HepG2 (cell line): ENCODE measurements around the gene LHPP. TPM values are rescaled to one million over a fixed set of nuclear protein-coding genes. Genes with fewer than 3 reads are reported as not detected.

ENCODE experiments used
- ATAC-seq: fragments of 200-7000 bp; cut with Tn5 transposase; 3 replicates; pipeline ENCODE4 v1.9.1; 2020; ENCODE audit warnings: mild to moderate bottlenecking, moderate library complexity
- BruUV-seq: library from RNA; stranded (reverse); fragments of 400-500 nt; replicated peaks from 2 replicates; lab custom pipeline; 2021; lab: Mats Ljungman, UMichigan
- CTCF ChIA-PET: fragments of 300-600 bp; formaldehyde crosslinking; extraction: SDS; loops from one replicate; lab custom pipeline; 2021; ENCODE audit warnings: low total read pairs, inconsistent platforms, low intra/inter-chr PET ratio; lab: Yijun Ruan, JAX
- POLR2A ChIA-PET: fragments of 350-600 bp; sonication (Branson Sonifier 250); formaldehyde crosslinking; loops from one replicate; lab custom pipeline; 2020; ENCODE audit warnings: antibody characterized with exemption, inconsistent platforms; lab: Yijun Ruan, JAX
- DNase-seq: peaks from one replicate; pipeline ENCODE4 v3.0.0-alpha.2; 2015; ENCODE audit warnings: low spot score
- FAIRE-seq: peaks from 3 replicates; lab custom pipeline; 2011; peaks lifted over from hg19 to GRCh38; lab: Jason Lieb, UNC
- H2AFZ ChIP-seq: one replicate; pipeline ENCODE4 v1.6.1; 2011; ENCODE audit warnings: low read length, inconsistent platforms
- H3K27ac ChIP-seq: fragments of 300-600 bp; 3 replicates; pipeline ENCODE4 v1.8.0; 2011; ENCODE audit warnings: mixed run types, mild to moderate bottlenecking, mixed read lengths, low read length, inconsistent platforms; ENCODE audit not compliant: insufficient read depth; ENCODE audit errors: extremely low read length
- H3K27me3 ChIP-seq, 2 experiments: fragments of 200-600 bp in 1 of 2; 2 replicates in 1 of 2; 3 replicates in 1 of 2; pipeline versions ENCODE4 v1.6.0 to v1.8.0; 2011; ENCODE audit warnings: low read length in 2 of 2, mild to moderate bottlenecking in 2 of 2, moderate library complexity in 2 of 2, inconsistent platforms in 1 of 2; ENCODE audit not compliant: insufficient read depth in 2 of 2, control insufficient read depth in 1 of 2
- H3K36me3 ChIP-seq, 2 experiments: fragments of 200-600 bp in 1 of 2; replicated peaks in 1 of 2; 2 replicates in 1 of 2; 3 replicates in 1 of 2; pipeline versions ENCODE4 v1.5.1 to v1.8.0; 2011; ENCODE audit warnings: low read length in 2 of 2, inconsistent platforms in 1 of 2; ENCODE audit not compliant: insufficient read depth in 2 of 2, control insufficient read depth in 1 of 2
- H3K4me1 ChIP-seq: 2 replicates; pipeline ENCODE4 v1.5.1; 2012; ENCODE audit warnings: low read length, inconsistent platforms; ENCODE audit not compliant: insufficient read depth
- H3K4me2 ChIP-seq: 2 replicates; pipeline ENCODE4 v1.6.0; 2011; ENCODE audit warnings: low read depth, low read length, inconsistent platforms
- H3K4me3 ChIP-seq, 3 experiments: fragments of 200-600 bp in 1 of 3; sonication (generic), shearing (Covaris generic) in 1 of 3; replicated peaks in 1 of 3; 2 replicates each; pipeline ENCODE4 v1.5.1; 2011 to 2016; ENCODE audit warnings: low read length in 3 of 3, inconsistent platforms in 2 of 3, low read depth in 2 of 3, mild to moderate bottlenecking in 2 of 3, control low read depth in 1 of 3, mixed read lengths in 1 of 3; ENCODE audit not compliant: insufficient read depth in 1 of 3
- H3K79me2 ChIP-seq: one replicate; pipeline ENCODE4 v1.6.1; 2011; ENCODE audit warnings: low read length, inconsistent platforms; ENCODE audit not compliant: insufficient read depth
- H3K9ac ChIP-seq: 2 replicates; pipeline ENCODE4 v1.6.0; 2011; ENCODE audit warnings: mild to moderate bottlenecking, low read depth, low read length, inconsistent platforms; ENCODE audit not compliant: insufficient read depth
- H3K9me3 ChIP-seq: 2 replicates; pipeline ENCODE4 v1.5.1; 2012; ENCODE audit warnings: mild to moderate bottlenecking, low read length
- H4K20me1 ChIP-seq: 2 replicates; pipeline ENCODE4 v1.6.0; 2011; ENCODE audit warnings: inconsistent platforms, mild to moderate bottlenecking, low read length, moderate library complexity; ENCODE audit not compliant: insufficient read depth
- HOXA7 ChIP-seq: sonication (generic); formaldehyde crosslinking; IDR thresholded peaks from 2 replicates; pipeline ENCODE4 v1.8.1; 2022; ENCODE audit warnings: mild to moderate bottlenecking, missing genetic modification reagents, moderate library complexity
- JUNB ChIP-seq: sonication (generic); formaldehyde crosslinking; IDR thresholded peaks from 2 replicates; pipeline ENCODE4 v1.8.0; 2022; ENCODE audit warnings: missing genetic modification reagents, mild to moderate bottlenecking, borderline replicate concordance
- MED8 ChIP-seq: sonication (generic); formaldehyde crosslinking; IDR thresholded peaks from 2 replicates; pipeline ENCODE4 v1.8.1; 2023; ENCODE audit warnings: mild to moderate bottlenecking, missing genetic modification reagents; ENCODE audit not compliant: insufficient replicate concordance
- MXI1 ChIP-seq: IDR thresholded peaks from 3 replicates; pipeline ENCODE4 v1.6.1; 2012; ENCODE audit warnings: low read depth, low read length, inconsistent platforms, borderline replicate concordance
- NFKBIZ ChIP-seq: IDR thresholded peaks from 2 replicates; pipeline ENCODE4 v1.6.1; 2018; ENCODE audit warnings: missing genetic modification reagents, missing compliant biosample characterization
- REPIN1 ChIP-seq: sonication (generic); formaldehyde crosslinking; IDR thresholded peaks from 2 replicates; pipeline ENCODE4 v1.8.0; 2022; ENCODE audit warnings: missing genetic modification reagents, low read depth, mild to moderate bottlenecking, borderline replicate concordance
- SMAD9 ChIP-seq: sonication (generic); formaldehyde crosslinking; IDR thresholded peaks from 2 replicates; pipeline ENCODE4 v1.5.1; 2020; ENCODE audit warnings: mild to moderate bottlenecking, missing genetic modification reagents
- SNAPC2 ChIP-seq: sonication (generic); formaldehyde crosslinking; IDR thresholded peaks from 2 replicates; pipeline ENCODE4 v1.8.1; 2022; ENCODE audit warnings: mild to moderate bottlenecking, missing genetic modification reagents
- TBP ChIP-seq: sonication (generic); formaldehyde crosslinking; IDR thresholded peaks from 2 replicates; pipeline ENCODE4 v1.5.0; 2020; ENCODE audit warnings: missing genetic modification reagents
- ZFAT ChIP-seq: sonication (generic); formaldehyde crosslinking; conservative IDR thresholded peaks from 2 replicates; pipeline ENCODE4 v1.8.1; 2023; ENCODE audit warnings: missing genetic modification reagents, inconsistent platforms
- ZNF24 ChIP-seq: fragments of 450-650 bp; IDR thresholded peaks from 2 replicates; pipeline ENCODE4 v1.6.1; 2017; ENCODE audit warnings: antibody characterized with exemption, mild to moderate bottlenecking
- ZNF564 ChIP-seq: sonication (generic); formaldehyde crosslinking; IDR thresholded peaks from 2 replicates; pipeline ENCODE4 v1.8.1; 2023; ENCODE audit warnings: mild to moderate bottlenecking, missing genetic modification reagents
- WGBS: methylation state at CpG from one replicate; pipeline ENCODE4 v1.1.6; 2017; ENCODE audit warnings: low lambda C conversion rate; 5-methylcytosine and 5-hydroxymethylcytosine counted together
- in situ Hi-C: cut with HindIII; loops from 2 replicates; pipeline ENCODE4 v1.10.0; 2017; ENCODE audit warnings: low pct_unique_long_range_greater_than_20kb; ENCODE audit not compliant: extremely low pct_ligation_motif_present
- intact Hi-C: fragments of 100-400 bp; cut with micrococcal nuclease; formaldehyde crosslinking; loops from one replicate; pipeline ENCODE4 v1.10.0; 2022; ENCODE audit not compliant: unreplicated experiment
- polyA plus RNA-seq, 8 experiments: library from polyadenylated mRNA; depleted of rRNA in 3 of 8; stranded (reverse) in 7 of 8; unstranded in 1 of 8; fragments of >200 nt; fragmentation: Illumina TruSeq in 4 of 8; extraction: Trizol in 4 of 8; gene quantifications; 2 replicates each; pipeline versions ENCODE4 v1.2.1 to v1.2.3, GENCODE V29; 2011 to 2016; ENCODE audit warnings: low read depth in 4 of 8, missing spikeins in 1 of 8, mixed read lengths in 1 of 8; ENCODE audit not compliant: insufficient read depth in 1 of 8
- total RNA-seq, 5 experiments: library from RNA; depleted of rRNA; stranded (reverse); fragments of >200 nt; fragmentation: Illumina TruSeq; extraction: Trizol; gene quantifications; 2 replicates each; pipeline ENCODE4 v1.2.3, GENCODE V29; 2016; ENCODE audit warnings: low read depth in 1 of 5
- TF ChIP-seq, protein P1 (sequence below): sonication (generic); formaldehyde crosslinking; IDR thresholded peaks from 2 replicates; pipeline ENCODE4 v1.5.1; 2020; ENCODE audit warnings: mild to moderate bottlenecking, missing genetic modification reagents, borderline replicate concordance

Gene LHPP
- total and polyA plus RNA-seq, 2 of the 13 experiments (the other 11 are each of a cell fraction or from before 2014, with no cell fraction given), result 5.2 to 13.1 TPM

- no peak for TF ChIP-seq MXI1
- no peak for TF ChIP-seq MED8 (CRISPR knock-in tag)
- TF ChIP-seq SMAD9 (CRISPR knock-in tag), result no peak
- TF ChIP-seq SNAPC2 (CRISPR knock-in tag), result no peak
- no peak for TF ChIP-seq REPIN1 (CRISPR knock-in tag)
- TF ChIP-seq JUNB, result no peak
Measured at GRCh38 chr10:124570646-124571045, 109.0 kb downstream of the LHPP start (continued).

DNA sequence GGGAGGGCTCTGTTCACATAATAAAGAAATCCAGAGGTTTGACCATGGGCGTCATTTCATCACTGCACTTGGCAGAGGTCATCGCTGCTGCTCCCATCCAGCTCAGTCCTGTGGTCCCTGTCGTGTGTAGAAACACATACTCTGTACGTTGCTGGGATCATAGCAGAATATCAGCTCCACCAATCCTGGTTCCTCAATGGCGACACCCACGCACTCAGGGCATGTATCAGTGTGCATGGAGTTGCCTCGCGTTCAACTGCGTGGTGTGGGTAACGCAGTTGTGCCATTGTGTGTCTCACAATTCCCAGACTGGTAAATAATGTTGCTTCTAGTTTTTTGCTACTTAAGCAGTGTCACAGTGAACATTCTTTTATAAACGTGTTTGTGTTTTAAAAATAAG lies 111.1 kb downstream of the LHPP start:
- TF ChIP-seq HOXA7 (CRISPR knock-in tag) (no peak), ZFAT (CRISPR knock-in tag) (no peak), NFKBIZ (CRISPR knock-in tag) (no peak), ZNF564 (no peak), ZNF24 (no peak), TBP (no peak)
- TF ChIP-seq, protein P1, sequence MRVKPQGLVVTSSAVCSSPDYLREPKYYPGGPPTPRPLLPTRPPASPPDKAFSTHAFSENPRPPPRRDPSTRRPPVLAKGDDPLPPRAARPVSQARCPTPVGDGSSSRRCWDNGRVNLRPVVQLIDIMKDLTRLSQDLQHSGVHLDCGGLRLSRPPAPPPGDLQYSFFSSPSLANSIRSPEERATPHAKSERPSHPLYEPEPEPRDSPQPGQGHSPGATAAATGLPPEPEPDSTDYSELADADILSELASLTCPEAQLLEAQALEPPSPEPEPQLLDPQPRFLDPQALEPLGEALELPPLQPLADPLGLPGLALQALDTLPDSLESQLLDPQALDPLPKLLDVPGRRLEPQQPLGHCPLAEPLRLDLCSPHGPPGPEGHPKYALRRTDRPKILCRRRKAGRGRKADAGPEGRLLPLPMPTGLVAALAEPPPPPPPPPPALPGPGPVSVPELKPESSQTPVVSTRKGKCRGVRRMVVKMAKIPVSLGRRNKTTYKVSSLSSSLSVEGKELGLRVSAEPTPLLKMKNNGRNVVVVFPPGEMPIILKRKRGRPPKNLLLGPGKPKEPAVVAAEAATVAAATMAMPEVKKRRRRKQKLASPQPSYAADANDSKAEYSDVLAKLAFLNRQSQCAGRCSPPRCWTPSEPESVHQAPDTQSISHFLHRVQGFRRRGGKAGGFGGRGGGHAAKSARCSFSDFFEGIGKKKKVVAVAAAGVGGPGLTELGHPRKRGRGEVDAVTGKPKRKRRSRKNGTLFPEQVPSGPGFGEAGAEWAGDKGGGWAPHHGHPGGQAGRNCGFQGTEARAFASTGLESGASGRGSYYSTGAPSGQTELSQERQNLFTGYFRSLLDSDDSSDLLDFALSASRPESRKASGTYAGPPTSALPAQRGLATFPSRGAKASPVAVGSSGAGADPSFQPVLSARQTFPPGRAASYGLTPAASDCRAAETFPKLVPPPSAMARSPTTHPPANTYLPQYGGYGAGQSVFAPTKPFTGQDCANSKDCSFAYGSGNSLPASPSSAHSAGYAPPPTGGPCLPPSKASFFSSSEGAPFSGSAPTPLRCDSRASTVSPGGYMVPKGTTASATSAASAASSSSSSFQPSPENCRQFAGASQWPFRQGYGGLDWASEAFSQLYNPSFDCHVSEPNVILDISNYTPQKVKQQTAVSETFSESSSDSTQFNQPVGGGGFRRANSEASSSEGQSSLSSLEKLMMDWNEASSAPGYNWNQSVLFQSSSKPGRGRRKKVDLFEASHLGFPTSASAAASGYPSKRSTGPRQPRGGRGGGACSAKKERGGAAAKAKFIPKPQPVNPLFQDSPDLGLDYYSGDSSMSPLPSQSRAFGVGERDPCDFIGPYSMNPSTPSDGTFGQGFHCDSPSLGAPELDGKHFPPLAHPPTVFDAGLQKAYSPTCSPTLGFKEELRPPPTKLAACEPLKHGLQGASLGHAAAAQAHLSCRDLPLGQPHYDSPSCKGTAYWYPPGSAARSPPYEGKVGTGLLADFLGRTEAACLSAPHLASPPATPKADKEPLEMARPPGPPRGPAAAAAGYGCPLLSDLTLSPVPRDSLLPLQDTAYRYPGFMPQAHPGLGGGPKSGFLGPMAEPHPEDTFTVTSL (CRISPR knock-in tag), result no peak
- in situ Hi-C loops, result no loop called here

More for the DNA sequence above, 111.1 kb downstream of the LHPP start:
- Histone ChIP-seq H3K36me3 (no peaks in the 10 kb centered on the region), H3K4me2 (no peak overlapping the region), H3K27me3 (peaks cover 0 to 9% of the 10 kb centered on the region in 2 experiments; a peak in 1 of 5 replicates), H3K79me2 (no peaks in the 10 kb centered on the region), H3K9ac (no peak overlapping the region), H4K20me1 (no peaks in the 10 kb centered on the region), H3K4me1 (peaks cover 12% of the 10 kb centered on the region), H3K9me3 (no peaks in the 10 kb centered on the region), H3K27ac (no peak overlapping the region), H3K4me3 (no peak overlapping the region), H2AFZ (no peak overlapping the region)
- 84% methylated on average over 11 of the region's 11 CpGs for WGBS
- intact Hi-C loops, result no loop called here
- ATAC-seq, result no peak
- POLR2A ChIA-PET, result no interaction called here
- CTCF ChIA-PET, result no interaction called here
- no TSS peak for BruUV-seq
- FAIRE-seq, result no peak
- DNase-seq, result no peak
